GM19372 (cell line): Measurements from ENCODE around the gene TAF1B.
"Not testable (repeated sequence)": the region's sequence is repeated elsewhere in the genome, so short reads cannot be mapped to it uniquely, and the experiment has no call there.

Experiments used
- ATAC-seq: cut with Tn5 transposase; IDR thresholded peaks from one replicate; pipeline ENCODE4 v1.9.1; 2021; ENCODE audit warnings: mild to moderate bottlenecking, low read depth, moderate library complexity; ENCODE audit not compliant: unreplicated experiment

The TAF1B gene

DNA sequence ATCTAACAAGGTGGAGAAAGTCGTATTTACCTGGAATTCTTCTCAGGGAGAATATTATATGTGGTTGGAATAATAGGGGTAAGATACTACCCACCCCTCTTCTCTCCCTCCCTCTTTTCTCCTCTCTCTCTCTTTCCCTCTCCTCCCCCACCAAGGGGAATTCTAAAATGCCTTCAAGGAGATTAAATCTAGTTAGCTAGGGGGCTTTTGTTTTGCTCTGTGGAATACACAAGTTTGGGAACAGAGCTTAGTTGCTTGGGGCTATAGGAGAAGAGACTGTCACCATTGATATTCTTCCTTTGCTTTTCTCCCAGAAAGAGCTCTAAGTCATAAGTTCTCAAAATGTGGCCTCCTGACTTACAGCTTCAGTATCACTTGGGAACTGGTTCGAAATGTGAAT lies 34.5 kb downstream of the TAF1B start:
- no peak for ATAC-seq

DNA sequence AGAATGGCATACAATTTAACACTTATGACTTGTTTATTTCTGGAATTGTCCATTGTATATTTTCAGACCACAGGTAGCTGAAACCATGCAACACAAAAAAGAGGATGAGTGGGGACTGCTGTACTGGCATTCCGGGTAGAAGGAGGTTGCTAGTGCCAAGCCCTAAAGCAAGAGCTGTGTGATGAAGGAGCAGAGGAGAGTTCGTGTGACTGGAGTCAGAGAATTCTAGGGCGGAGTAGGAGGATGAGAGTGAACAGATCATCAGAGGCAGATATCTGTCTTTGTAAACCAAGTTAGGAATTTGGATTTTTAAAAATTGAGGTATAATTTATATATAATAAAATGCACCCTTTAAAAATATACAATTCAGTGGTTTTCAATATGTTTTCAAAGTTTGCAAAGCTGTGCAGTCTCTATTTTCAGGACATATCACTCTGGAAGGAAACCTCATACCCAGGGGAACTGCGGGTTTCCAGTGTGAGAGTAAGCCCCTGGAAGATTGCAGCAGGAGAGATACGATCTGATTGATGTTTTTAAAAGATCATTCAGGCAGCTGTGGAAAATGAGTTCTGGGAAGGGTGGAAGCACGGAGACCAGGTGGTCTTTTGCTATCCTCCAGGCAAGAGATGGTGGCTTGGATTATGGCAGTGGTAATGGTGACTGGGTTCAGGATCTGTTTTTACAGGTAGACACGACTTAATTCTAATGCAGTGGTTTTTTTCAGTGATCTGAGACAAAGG lies 36.4 kb downstream of the TAF1B start:
- ATAC-seq = no peak

GRCh38 chr2:9883897-9884296 lies 40.6 kb downstream of the TAF1B start:
- no peak for ATAC-seq

DNA sequence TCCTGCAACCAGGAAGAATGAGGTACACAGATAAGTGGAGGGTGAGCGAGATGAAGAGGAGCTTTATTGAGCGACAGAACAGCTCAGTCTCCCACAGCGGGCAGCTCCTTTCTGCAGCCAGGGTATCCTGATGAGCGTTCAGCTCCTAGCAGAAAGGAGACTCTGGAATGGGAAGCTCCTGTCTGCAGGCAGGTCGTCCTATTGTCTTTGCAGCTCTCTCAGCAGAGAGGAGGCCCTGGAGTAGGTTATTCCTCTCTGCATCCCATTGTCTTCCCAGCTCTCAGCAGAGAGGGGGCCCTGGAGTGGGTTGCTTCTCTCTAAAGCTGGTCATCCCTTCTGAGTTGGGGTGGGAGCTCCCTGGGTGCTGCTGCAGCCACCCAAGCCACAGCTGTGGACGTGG lies 41.2 kb downstream of the TAF1B start:
- ATAC-seq = no peak

DNA sequence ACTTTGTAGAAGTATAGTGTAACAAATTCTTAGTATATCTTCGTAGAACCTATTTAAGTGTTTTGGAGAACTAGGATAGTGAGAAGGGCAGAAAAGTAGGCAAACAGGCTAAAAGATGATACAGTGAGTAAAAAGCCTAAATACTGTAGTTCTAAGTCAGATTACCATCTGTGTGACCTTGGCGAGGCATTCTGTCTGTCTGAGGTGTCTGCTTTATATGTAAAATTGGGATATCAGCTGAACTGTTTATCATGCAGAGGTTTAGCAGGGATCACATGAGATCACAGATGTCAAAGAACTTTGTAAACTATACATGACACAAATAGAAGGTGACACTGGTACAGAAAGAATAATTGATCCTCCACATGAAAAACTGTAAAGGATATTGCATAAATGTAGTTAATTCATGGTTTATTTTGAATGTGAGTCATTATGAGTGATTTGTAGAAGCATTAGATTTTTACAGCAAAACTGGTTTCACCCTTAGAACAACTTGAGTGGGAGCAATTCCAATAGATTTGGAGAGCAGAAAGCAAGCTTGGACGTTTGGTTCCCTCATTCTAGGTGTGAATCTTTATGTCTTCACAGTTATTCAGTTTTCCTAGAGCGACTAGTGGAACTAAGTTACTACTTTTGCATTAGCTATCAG lies 41.9 kb downstream of the TAF1B start:
- ATAC-seq = no peak

- ATAC-seq = no peak
Measured at GRCh38 chr2:9887513-9887912, 44.2 kb downstream of the TAF1B start.

DNA sequence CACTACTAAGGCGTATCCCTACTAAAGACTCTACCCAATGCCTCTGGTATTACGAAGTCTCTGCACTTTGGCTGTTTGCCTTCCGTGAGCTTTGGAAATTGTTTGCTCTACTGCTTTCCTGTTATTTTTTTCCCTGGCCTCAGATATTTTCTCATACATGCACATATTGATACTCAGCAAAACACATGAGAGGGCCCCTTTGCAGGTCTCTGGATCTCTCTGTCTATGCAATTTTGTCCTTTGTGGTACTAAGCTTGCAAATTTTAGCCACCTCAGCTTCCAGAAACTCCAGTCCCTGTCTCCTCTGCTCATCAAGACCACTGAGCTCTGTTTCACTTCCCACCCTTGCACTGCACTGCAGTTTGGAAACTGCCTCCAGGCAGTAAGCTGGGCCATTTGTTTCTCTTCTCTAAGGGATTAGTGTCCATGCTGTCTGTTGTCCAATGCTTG lies 46.6 kb downstream of the TAF1B start:
- no peak for ATAC-seq

GRCh38 chr2:9892236-9892635 lies 49.0 kb downstream of the TAF1B start:
- ATAC-seq = no peak

- ATAC-seq = no peak
Measured at GRCh38 chr2:9895669-9896590, 52.7 kb downstream of the TAF1B start.

DNA sequence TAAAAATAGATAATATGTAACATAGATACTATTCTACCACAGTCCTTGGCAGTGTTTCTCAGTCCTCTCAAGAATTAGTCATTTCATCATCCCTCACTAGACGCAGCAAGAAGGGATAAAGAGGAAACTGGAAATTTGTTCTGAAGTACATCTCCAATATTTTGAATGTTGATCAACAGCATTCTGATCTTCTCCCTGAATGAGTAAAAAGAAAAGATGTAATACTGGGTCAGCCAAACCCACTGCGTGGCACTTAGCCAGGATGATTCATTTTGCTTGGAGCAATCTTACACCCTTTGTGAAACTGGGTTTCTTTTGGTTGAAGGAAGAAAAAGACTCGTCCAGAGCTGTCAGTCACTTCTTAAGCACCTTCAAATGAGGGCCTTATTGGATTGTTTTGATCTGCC lies 54.1 kb downstream of the TAF1B start:
- no peak for ATAC-seq

DNA sequence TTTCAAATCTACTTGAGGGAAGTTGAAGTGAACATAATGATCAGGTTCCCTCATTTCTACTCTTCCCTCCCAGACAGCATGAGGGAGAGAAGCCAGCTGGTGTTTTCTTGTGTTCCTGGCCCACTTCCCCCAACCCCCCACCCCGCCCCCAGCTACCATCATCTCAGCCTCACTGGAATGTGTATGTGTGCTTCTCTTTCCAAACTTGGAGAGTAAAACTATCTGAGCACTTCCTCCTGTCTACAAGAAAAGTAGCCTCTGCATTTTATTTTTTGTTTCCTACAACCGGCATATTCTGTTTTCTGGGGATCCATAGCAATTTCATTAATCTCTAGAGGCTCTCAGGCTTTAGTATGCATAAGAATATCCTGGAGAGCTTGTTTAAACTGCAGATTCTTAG lies 54.6 kb downstream of the TAF1B start:
- no peak for ATAC-seq

DNA sequence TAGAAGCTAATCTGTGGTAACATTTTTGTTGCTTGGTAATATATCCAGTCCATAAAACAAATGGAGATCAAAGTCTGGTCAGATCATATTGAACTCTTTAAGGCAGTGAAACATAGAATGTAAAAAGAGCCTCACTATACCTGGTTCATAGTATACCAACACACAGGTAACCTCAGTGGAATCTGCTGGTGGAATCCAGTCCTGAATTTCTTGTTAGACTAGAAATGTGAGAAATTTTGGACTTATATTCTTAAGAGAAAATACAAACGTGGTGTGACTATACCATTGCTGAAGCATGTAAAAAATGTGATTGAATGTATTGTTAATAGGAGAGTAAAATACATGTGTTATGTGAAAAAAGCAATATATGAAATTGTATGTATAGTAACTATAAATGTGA lies 62.1 kb downstream of the TAF1B start:
- ATAC-seq = no peak

DNA sequence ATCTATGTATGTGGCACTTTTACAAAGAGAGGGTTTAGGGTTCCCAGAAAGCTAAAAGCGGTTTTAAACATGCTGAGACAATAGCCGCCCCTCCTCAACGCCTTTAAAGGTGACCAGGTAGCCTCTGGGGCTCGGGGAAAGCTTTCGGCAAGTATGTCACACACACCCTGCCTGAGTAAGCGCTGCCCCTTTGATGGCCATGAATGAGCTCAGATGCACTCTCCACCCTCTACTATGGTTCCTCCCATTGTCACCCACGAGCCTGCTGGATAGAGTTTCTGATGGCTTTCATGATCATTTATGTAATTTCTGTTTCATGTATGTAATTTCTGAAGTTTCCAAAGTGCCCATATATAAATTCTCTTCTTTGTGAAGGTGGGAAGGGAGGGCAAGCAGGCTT lies 64.1 kb downstream of the TAF1B start:
- ATAC-seq = no peak

DNA sequence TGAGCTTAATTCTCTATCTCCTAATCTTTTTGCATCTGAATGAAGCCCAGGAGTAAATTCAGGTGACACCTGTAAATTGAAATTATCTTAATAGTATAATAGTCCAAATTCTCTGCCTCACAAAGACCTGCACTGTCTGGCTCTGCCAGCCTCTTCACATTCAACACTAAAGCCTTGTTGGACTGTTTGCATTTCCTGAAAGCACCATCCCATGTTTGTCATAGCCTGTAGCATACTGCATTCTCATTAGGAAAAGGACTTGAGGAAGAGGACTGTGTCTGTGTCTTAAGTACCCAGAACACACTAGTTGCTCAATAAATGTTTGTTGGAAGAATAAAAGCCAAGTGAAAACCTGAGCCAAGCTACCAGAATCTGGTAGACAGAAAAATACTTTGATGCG lies 65.4 kb downstream of the TAF1B start:
- ATAC-seq = no peak

- ATAC-seq = no peak
Measured at GRCh38 chr2:9909106-9909505, 65.8 kb downstream of the TAF1B start.

DNA sequence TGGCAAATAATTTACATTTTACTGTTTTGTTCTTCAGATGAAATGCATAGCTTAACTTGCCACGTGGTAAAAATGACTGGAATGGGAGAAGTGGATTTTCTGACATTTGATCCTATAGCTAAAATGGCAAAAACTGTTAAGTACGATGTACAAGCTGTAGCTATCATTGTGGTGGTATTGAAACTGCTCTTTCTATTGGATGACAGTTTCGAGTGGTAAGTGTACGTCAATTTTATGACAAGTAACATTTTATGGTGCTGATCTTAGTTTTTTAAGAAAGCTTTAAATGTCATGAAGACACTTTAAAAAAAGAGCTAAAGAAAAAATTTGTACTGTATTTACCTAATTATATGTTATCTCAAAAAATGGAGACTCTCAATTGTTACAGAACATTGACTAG lies 67.4 kb downstream of the TAF1B start:
- ATAC-seq = no peak

DNA sequence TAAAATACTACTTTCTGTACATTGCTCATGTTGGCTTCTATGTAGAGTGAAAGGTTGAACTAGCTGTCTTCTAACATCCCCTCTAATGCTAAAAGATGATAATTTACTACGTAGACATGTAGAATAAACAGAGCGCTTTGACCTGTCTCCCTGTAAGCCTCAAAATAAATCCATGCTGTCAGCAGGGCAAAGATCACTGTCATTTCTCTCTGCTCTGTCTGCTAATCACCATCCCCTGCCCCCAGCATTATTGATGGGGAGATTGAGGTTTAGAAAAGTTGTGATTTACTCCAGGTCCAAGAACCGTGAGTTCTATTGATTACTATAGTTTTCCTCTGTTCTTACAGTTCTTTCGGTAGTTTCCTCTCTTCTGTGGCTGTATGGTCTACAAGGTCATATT lies 69.2 kb downstream of the TAF1B start:
- ATAC-seq = no peak

DNA sequence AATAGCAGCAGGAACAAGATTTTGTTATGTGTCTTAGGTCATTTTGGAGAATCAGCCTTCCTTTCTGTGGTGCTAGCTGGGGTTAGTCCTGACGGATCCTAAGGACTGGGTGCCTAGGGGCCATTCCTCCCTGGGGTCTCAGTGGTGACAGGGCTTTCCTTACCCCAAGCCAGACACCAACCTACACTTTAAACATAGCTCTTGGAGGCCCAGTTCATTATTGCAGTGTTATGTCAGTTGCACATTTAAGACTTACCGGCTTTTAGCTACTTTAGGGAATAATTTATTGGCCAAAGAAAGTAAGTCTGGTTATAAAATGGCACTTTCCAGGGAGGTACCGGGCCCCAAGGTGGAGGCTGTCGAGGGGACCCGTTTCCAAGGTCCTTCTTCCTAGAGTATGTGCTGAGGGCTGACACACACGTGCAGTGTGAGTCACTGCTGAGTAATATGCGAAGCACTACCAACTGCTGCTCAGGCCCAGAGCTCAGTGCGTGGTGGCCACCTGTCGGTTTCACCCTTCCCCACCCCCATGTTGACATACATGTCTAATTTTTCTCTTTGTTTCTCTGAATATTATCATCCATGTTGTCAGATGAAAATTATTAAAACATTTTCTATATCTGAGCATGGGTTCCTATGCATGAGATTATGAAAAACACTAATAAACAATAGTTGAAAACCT lies 71.3 kb downstream of the TAF1B start:
- ATAC-seq = peak; percentile 89

GRCh38 chr2:9918275-9918674 lies 75.0 kb downstream of the TAF1B start:
- no peak for ATAC-seq

- ATAC-seq = no peak
Measured at GRCh38 chr2:9919512-9919911, 76.2 kb downstream of the TAF1B start.

GRCh38 chr2:9927020-9927419 lies 83.7 kb downstream of the TAF1B start:
- ATAC-seq = not testable (repeated sequence)
